Erythroblast (primary cell): Measurements from ENCODE around the gene PON3.

Experiments used
- GATA1 ChIP-seq: IDR thresholded peaks from 2 replicates; pipeline ENCODE4 v1.6.1; 2011; ENCODE audit warnings: low read depth, mild to moderate bottlenecking, control low read depth, low read length, moderate library complexity
- POLR2A ChIP-seq: IDR thresholded peaks from 2 replicates; pipeline ENCODE4 v1.6.1; 2011; ENCODE audit warnings: mild to moderate bottlenecking, low read length

DNA sequence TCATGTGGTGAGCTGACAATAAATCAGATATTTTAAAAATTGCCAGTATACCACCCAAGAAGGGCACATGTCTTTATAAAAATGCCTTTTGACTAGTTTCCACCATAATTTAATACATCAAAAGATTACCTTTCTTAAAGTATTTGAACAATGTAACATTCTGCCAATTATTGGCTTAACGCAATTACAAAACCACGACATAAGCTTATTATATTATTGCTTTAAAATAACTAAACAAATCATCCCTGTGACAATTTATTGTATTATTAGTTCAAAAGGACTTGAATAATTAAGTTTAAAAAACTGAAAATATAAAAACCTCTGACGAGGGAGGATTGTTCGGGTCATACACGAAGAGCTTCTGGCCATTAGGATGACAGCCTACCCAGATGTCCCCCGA is 9.6 kb upstream of the PON3 start:
- TF ChIP-seq POLR2A (no peak), GATA1 (no peak)
